ENCODE data around the gene ARL15. TPM values are rescaled to one million over a fixed set of nuclear protein-coding genes. Genes with fewer than 3 reads are reported as not detected.

The ARL15 gene
- total RNA-seq, 1 donor from 2014 or later = 14.0 TPM

- Mint-ChIP-seq H3K9me3 (ENCODE audit: low read depth) (no peaks in the 10 kb centered on the region), H3K4me1 (ENCODE audit: low read depth) (no peaks in the 10 kb centered on the region), H3K27me3 (ENCODE audit: low read depth) (no peaks in the 10 kb centered on the region), H3K36me3 (ENCODE audit: low read depth) (no peaks in the 10 kb centered on the region), H3K4me3 (ENCODE audit: unreplicated experiment) (no peak overlapping the region), H3K27ac (ENCODE audit: unreplicated experiment) (no peak overlapping the region)
- TF ChIP-seq, protein P1, sequence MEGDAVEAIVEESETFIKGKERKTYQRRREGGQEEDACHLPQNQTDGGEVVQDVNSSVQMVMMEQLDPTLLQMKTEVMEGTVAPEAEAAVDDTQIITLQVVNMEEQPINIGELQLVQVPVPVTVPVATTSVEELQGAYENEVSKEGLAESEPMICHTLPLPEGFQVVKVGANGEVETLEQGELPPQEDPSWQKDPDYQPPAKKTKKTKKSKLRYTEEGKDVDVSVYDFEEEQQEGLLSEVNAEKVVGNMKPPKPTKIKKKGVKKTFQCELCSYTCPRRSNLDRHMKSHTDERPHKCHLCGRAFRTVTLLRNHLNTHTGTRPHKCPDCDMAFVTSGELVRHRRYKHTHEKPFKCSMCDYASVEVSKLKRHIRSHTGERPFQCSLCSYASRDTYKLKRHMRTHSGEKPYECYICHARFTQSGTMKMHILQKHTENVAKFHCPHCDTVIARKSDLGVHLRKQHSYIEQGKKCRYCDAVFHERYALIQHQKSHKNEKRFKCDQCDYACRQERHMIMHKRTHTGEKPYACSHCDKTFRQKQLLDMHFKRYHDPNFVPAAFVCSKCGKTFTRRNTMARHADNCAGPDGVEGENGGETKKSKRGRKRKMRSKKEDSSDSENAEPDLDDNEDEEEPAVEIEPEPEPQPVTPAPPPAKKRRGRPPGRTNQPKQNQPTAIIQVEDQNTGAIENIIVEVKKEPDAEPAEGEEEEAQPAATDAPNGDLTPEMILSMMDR (IDR thresholded peaks at IDR 0.05) = no peak
- DNase-seq (ENCODE audit: low spot score) = no peak
Measured at GRCh38 chr5:53892224-53892623, 418.1 kb downstream of the ARL15 start.

DNA sequence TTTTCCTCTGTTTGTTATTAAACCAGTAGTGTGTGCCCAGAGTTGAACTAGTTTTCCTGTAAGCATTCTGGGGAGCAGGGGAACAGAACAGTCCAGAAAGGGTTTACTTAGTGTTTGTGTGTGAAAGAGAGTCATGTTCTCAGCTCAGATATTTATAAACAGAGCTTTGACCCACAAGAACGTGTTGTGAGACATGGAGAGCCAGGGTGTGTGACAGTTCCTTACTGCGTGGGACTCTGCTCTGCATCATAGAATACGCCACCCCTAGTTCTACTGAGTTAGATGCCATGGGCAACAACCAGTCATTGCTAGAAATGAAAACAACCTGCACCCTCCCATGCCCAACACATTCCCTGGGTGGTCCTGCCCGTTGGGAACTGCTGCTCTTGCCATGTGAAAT is 419.2 kb downstream of the ARL15 start:
- Mint-ChIP-seq H3K27ac (ENCODE audit: unreplicated experiment) (no peak overlapping the region), H3K9me3 (ENCODE audit: low read depth) (no peaks in the 10 kb centered on the region), H3K4me3 (ENCODE audit: unreplicated experiment) (no peak overlapping the region), H3K4me1 (ENCODE audit: low read depth) (no peaks in the 10 kb centered on the region), H3K27me3 (ENCODE audit: low read depth) (no peaks in the 10 kb centered on the region), H3K36me3 (ENCODE audit: low read depth) (no peaks in the 10 kb centered on the region)
- no peak for DNase-seq (ENCODE audit: low spot score)
- TF ChIP-seq, protein P1 (IDR thresholded peaks at IDR 0.05) = no peak

GRCh38 chr5:53890490-53890889 is 419.9 kb downstream of the ARL15 start:
- DNase-seq (ENCODE audit: low spot score) = no peak
- H3K36me3 Mint-ChIP-seq (ENCODE audit: low read depth) = no peaks in the 10 kb centered on the region
- H3K27ac Mint-ChIP-seq (ENCODE audit: unreplicated experiment) = no peak overlapping the region
- H3K4me3 Mint-ChIP-seq (ENCODE audit: unreplicated experiment) = no peak overlapping the region
- H3K27me3 Mint-ChIP-seq (ENCODE audit: low read depth) = no peaks in the 10 kb centered on the region
- no peaks in the 10 kb centered on the region for H3K9me3 Mint-ChIP-seq (ENCODE audit: low read depth)
- TF ChIP-seq, protein P1 (IDR thresholded peaks at IDR 0.05) = no peak
- no peaks in the 10 kb centered on the region for H3K4me1 Mint-ChIP-seq (ENCODE audit: low read depth)

DNA sequence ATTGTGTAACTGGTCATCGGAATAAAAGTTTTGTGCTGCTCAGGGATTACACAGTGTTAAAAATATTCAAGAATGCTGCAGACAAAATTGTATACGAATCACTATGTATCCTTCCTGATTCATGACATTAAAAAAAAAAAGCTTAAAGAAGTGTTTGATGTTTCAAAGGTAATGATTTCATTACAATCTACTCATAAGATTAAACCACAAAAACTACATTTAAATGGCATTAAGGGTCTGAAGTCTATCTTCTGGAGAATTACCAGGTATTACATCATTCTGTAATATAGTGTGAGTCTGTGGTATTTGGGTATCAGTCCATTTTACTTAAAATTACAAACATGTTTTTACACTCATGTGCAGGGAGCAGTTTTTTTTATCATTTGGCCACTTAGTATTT is 425.5 kb downstream of the ARL15 start:
- Mint-ChIP-seq H3K4me1 (ENCODE audit: low read depth) (peaks cover 7% of the 10 kb centered on the region), H3K9me3 (ENCODE audit: low read depth) (no peaks in the 10 kb centered on the region), H3K27ac (ENCODE audit: unreplicated experiment) (no peak overlapping the region), H3K36me3 (ENCODE audit: low read depth) (no peaks in the 10 kb centered on the region), H3K27me3 (ENCODE audit: low read depth) (no peaks in the 10 kb centered on the region), H3K4me3 (ENCODE audit: unreplicated experiment) (no peak overlapping the region)
- TF ChIP-seq, protein P1 (IDR thresholded peaks at IDR 0.05) = no peak
- no peak for DNase-seq (ENCODE audit: low spot score)

DNA sequence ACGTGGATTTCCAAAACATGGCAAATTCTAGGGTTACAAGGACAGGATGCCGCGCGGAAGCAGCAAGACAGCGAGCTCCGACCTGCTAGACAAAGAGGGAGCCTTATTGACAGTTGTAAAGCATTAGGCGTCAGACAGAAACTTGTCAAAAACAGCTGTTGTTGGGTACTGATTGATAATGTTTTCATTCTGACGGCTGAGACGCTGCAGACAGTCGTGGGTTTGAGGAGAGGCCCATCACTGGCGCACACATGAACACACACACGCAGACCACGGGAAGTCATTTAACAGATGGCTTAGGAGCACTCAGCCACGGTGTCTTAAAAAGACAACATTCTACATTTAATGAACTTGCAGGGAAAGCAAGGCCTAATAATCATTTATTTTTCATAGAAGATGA is 426.0 kb downstream of the ARL15 start:
- H3K4me3 Mint-ChIP-seq (ENCODE audit: unreplicated experiment) = no peak overlapping the region
- TF ChIP-seq, protein P1 (IDR thresholded peaks at IDR 0.05) = no peak
- H3K4me1 Mint-ChIP-seq (ENCODE audit: low read depth) = peaks cover 7% of the 10 kb centered on the region
- H3K36me3 Mint-ChIP-seq (ENCODE audit: low read depth) = no peaks in the 10 kb centered on the region
- no peaks in the 10 kb centered on the region for H3K9me3 Mint-ChIP-seq (ENCODE audit: low read depth)
- no peaks in the 10 kb centered on the region for H3K27me3 Mint-ChIP-seq (ENCODE audit: low read depth)
- DNase-seq (ENCODE audit: low spot score) = no peak
- H3K27ac Mint-ChIP-seq (ENCODE audit: unreplicated experiment) = no peak overlapping the region

Measured in chondrocyte (in vitro differentiated cells).